ENCODE measurements around the gene CD37.
A peak's percentile ranks its signal among the peaks of the same experiment; 100 is the strongest.

CD37 gene

GRCh38 chr19:49348305-49349189 is 13.3 kb downstream of the CD37 start:
- no peak for DNase-seq (ENCODE audit: low read depth)
- no peak for TF ChIP-seq CTCF (IDR thresholded peaks at IDR 0.05; ENCODE audit: control insufficient read depth, extremely low read depth, insufficient read depth)
- H3K4me3 ChIP-seq (ENCODE audit: low read depth, low read length) = no peak overlapping the region

- no peak for DNase-seq (ENCODE audit: low read depth)
- H3K4me3 ChIP-seq (ENCODE audit: low read depth, low read length) = no peak overlapping the region
- no peak for TF ChIP-seq CTCF (IDR thresholded peaks at IDR 0.05; ENCODE audit: control insufficient read depth, extremely low read depth, insufficient read depth)
These were observed 14.4 kb downstream of the CD37 start for GRCh38 chr19:49349567-49349966.

GRCh38 chr19:49355909-49356353 is 20.7 kb downstream of the CD37 start:
- TF ChIP-seq CTCF (IDR thresholded peaks at IDR 0.05; ENCODE audit: control insufficient read depth, extremely low read depth, insufficient read depth) = no peak
- DNase-seq (ENCODE audit: low read depth) = no peak
- H3K4me3 ChIP-seq (ENCODE audit: low read depth, low read length) = no peak overlapping the region

- DNase-seq (ENCODE audit: low read depth) = no peak
- no peak for TF ChIP-seq CTCF (IDR thresholded peaks at IDR 0.05; ENCODE audit: control insufficient read depth, extremely low read depth, insufficient read depth)
- H3K4me3 ChIP-seq (ENCODE audit: low read depth, low read length) = no peak overlapping the region
These were observed 21.2 kb downstream of the CD37 start for GRCh38 chr19:49356382-49356781.

GRCh38 chr19:49357186-49357585 is 22.0 kb downstream of the CD37 start:
- TF ChIP-seq CTCF (IDR thresholded peaks at IDR 0.05; ENCODE audit: control insufficient read depth, extremely low read depth, insufficient read depth) = no peak
- no peak for DNase-seq (ENCODE audit: low read depth)
- H3K4me3 ChIP-seq (ENCODE audit: low read depth, low read length) = no peak overlapping the region

GRCh38 chr19:49359851-49360820 is 24.9 kb downstream of the CD37 start:
- TF ChIP-seq CTCF (IDR thresholded peaks at IDR 0.05; ENCODE audit: control insufficient read depth, extremely low read depth, insufficient read depth) = no peak
- H3K4me3 ChIP-seq (ENCODE audit: low read depth, low read length) = peak overlapping the region; percentile 90; the same call in 1 of the 2 replicates

More at GRCh38 chr19:49359851-49360820, 24.9 kb downstream of the CD37 start:
- no peak for DNase-seq (ENCODE audit: low read depth)
